K562 (cell line): ENCODE data around the gene MT2A. TPM values are rescaled to one million over a fixed set of nuclear protein-coding genes. Genes with fewer than 3 reads are reported as not detected.

ENCODE experiments used
- ATAC-seq: fragments of 200-7000 bp; cut with Tn5 transposase; 3 replicates; pipeline ENCODE4 v1.9.1; 2020; ENCODE audit warnings: moderate library complexity
- BruUV-seq: library from RNA; stranded (reverse); fragments of 400-500 nt; replicated peaks from 2 replicates; lab custom pipeline; 2021; lab: Mats Ljungman, UMichigan
- CTCF ChIA-PET: fragments of 300-600 bp; formaldehyde crosslinking; extraction: SDS; loops from one replicate; lab custom pipeline; 2021; ENCODE audit warnings: low intra/inter-chr PET ratio; lab: Yijun Ruan, JAX
- POLR2A ChIA-PET: fragments of 300-600, 350-650 bp; sonication (Branson Sonifier 250); formaldehyde crosslinking; extraction: SDS; loops from one replicate; lab custom pipeline; 2021; ENCODE audit warnings: antibody characterized with exemption, inconsistent platforms; lab: Yijun Ruan, JAX
- DNase-seq, 4 experiments: peaks; one replicate each; pipeline versions ENCODE4 v3.0.0 to v3.0.0-alpha.2; 2011 to 2018; ENCODE audit warnings: low spot score in 3 of 4, mixed read lengths in 3 of 4; ENCODE audit errors: extremely low read depth in 1 of 4
- FAIRE-seq: peaks from 2 replicates; lab custom pipeline; 2011; peaks lifted over from hg19 to GRCh38; lab: Jason Lieb, UNC
- H2AFZ ChIP-seq: 2 replicates; pipeline ENCODE4 v1.6.0; 2011; ENCODE audit warnings: low read depth, low read length, control low read depth, inconsistent platforms
- H3K27ac ChIP-seq: fragments of 200-600 bp; 3 replicates; pipeline ENCODE4 v1.8.0; 2011; ENCODE audit warnings: low read depth, mild to moderate bottlenecking, control low read depth, inconsistent platforms, low read length, moderate library complexity, mixed read lengths; ENCODE audit errors: extremely low read depth
- H3K27me3 ChIP-seq, 2 experiments: fragments of 300-600 bp in 1 of 2; 2 replicates in 1 of 2; 3 replicates in 1 of 2; pipeline versions ENCODE4 v1.6.0 to v1.8.0; 2011; ENCODE audit warnings: inconsistent platforms in 2 of 2, low read length in 2 of 2, mild to moderate bottlenecking in 1 of 2, mixed read lengths in 1 of 2, moderate library complexity in 1 of 2; ENCODE audit not compliant: control insufficient read depth in 2 of 2, insufficient read depth in 2 of 2
- H3K36me3 ChIP-seq: fragments of 300-600 bp; 3 replicates; pipeline ENCODE4 v1.8.0; 2011; ENCODE audit warnings: mild to moderate bottlenecking, low read length, inconsistent platforms; ENCODE audit not compliant: control insufficient read depth, insufficient read depth
- H3K4me1 ChIP-seq, 2 experiments: fragments of 200-600 bp in 1 of 2; replicated peaks in 1 of 2; 2 replicates in 1 of 2; 3 replicates in 1 of 2; pipeline versions ENCODE4 v1.5.1 to v1.8.0; 2011; ENCODE audit warnings: inconsistent platforms in 2 of 2, low read length in 2 of 2, mild to moderate bottlenecking in 1 of 2, mixed read lengths in 1 of 2, moderate library complexity in 1 of 2; ENCODE audit not compliant: control insufficient read depth in 2 of 2, insufficient read depth in 2 of 2
- H3K4me2 ChIP-seq: 2 replicates; pipeline ENCODE4 v1.6.1; 2011; ENCODE audit warnings: low read length, control low read depth, inconsistent platforms, mixed read lengths; ENCODE audit not compliant: insufficient read depth
- H3K4me3 ChIP-seq: fragments of 200-600 bp; sonication (generic), shearing (Covaris generic); 2 replicates; pipeline ENCODE4 v1.5.1; 2016; ENCODE audit warnings: control low read depth, inconsistent platforms
- H3K79me2 ChIP-seq: fragments of 200-600 bp; 3 replicates; pipeline ENCODE4 v1.8.0; 2011; ENCODE audit warnings: low read length, inconsistent platforms; ENCODE audit not compliant: control insufficient read depth, insufficient read depth
- H3K9ac ChIP-seq, 2 experiments: 2 replicates each; pipeline versions ENCODE4 v1.6.0 to v1.6.1; 2011; ENCODE audit warnings: low read depth in 2 of 2, low read length in 2 of 2, control low read depth in 1 of 2, inconsistent platforms in 1 of 2, mild to moderate bottlenecking in 1 of 2, mixed read lengths in 1 of 2; ENCODE audit not compliant: insufficient read depth in 1 of 2
- H3K9me1 ChIP-seq: one replicate; pipeline ENCODE4 v1.6.0; 2011; ENCODE audit warnings: inconsistent platforms, mild to moderate bottlenecking, low read length, moderate library complexity; ENCODE audit not compliant: control insufficient read depth, insufficient read depth
- H3K9me3 ChIP-seq: replicated peaks from 2 replicates; pipeline ENCODE4 v1.5.1; 2011; ENCODE audit warnings: low read depth, low read length, inconsistent platforms; ENCODE audit not compliant: control insufficient read depth, insufficient read depth
- H4K20me1 ChIP-seq: replicated peaks from 2 replicates; pipeline ENCODE4 v1.6.1; 2011; ENCODE audit warnings: low read length, inconsistent platforms, mixed read lengths; ENCODE audit not compliant: control insufficient read depth, insufficient read depth
- ADNP ChIP-seq: fragments of 200-800 bp; sonication (Bioruptor generic); IDR thresholded peaks from 2 replicates; pipeline ENCODE4 v1.6.1; 2016; ENCODE audit warnings: missing genetic modification characterization, missing compliant biosample characterization
- ATF2 ChIP-seq: sonication (generic); formaldehyde crosslinking; IDR thresholded peaks from 2 replicates; pipeline ENCODE4 v1.8.1; 2022; ENCODE audit warnings: missing genetic modification reagents
- CREM ChIP-seq: IDR thresholded peaks from 2 replicates; pipeline ENCODE4 v1.6.1; 2014; ENCODE audit warnings: antibody characterized with exemption, low read depth
- ETV1 ChIP-seq: fragments of 450-650 bp; conservative IDR thresholded peaks from 2 replicates; pipeline ENCODE4 v1.6.1; 2016; ENCODE audit warnings: missing genetic modification characterization, control low read depth, low read depth, missing compliant biosample characterization
- FOXA1 ChIP-seq: fragments of 450-650 bp; IDR thresholded peaks from 2 replicates; pipeline ENCODE4 v1.6.1; 2016; ENCODE audit warnings: mild to moderate bottlenecking, borderline replicate concordance
- GTF2F1 ChIP-seq: IDR thresholded peaks from 2 replicates; pipeline ENCODE4 v1.6.1; 2011; ENCODE audit warnings: low read depth, low read length, improper control_type of control experiment
- HNRNPLL ChIP-seq: fragments of 200-400 bp; formaldehyde crosslinking; IDR thresholded peaks from 2 replicates; pipeline ENCODE4 v1.6.1; 2017; ENCODE audit warnings: low read length, low read depth, mild to moderate bottlenecking; ENCODE audit not compliant: poor library complexity, severe bottlenecking
- MAFG ChIP-seq: fragments of 450-650 bp; conservative IDR thresholded peaks from 2 replicates; pipeline ENCODE4 v1.6.1; 2016; ENCODE audit warnings: missing genetic modification characterization, missing compliant biosample characterization
- MAX ChIP-seq: sonication (generic); formaldehyde crosslinking; IDR thresholded peaks from 2 replicates; pipeline ENCODE4 v1.9.0; 2022; ENCODE audit warnings: mild to moderate bottlenecking, missing genetic modification reagents
- NR3C1 ChIP-seq: sonication (generic); formaldehyde crosslinking; IDR thresholded peaks from 2 replicates; pipeline ENCODE4 v1.8.1; 2022; ENCODE audit warnings: missing genetic modification reagents
- PHF20 ChIP-seq: fragments of 450-650 bp; IDR thresholded peaks from 2 replicates; pipeline ENCODE4 v1.6.1; 2018; ENCODE audit not compliant: partially characterized antibody
- RAD21 ChIP-seq, 2 experiments: fragments of 250-450 bp in 1 of 2; fragments of 450-650 bp in 1 of 2; sonication (Bioruptor Pico) in 1 of 2; formaldehyde crosslinking in 1 of 2; IDR thresholded peaks in 1 of 2; conservative IDR thresholded peaks in 1 of 2; 2 replicates each; pipeline versions ENCODE4 v1.4.0 to v1.8.0; 2020 to 2022; ENCODE audit warnings: mild to moderate bottlenecking in 2 of 2, moderate library complexity in 1 of 2
- RNF219 ChIP-seq: fragments of 250-450 bp; sonication (Bioruptor Pico); IDR thresholded peaks from 2 replicates; pipeline ENCODE4 v1.5.0; 2022; ENCODE audit warnings: mild to moderate bottlenecking
- SAFB ChIP-seq: fragments of 200-400 bp; formaldehyde crosslinking; IDR thresholded peaks from 2 replicates; pipeline ENCODE4 v1.6.1; 2017; ENCODE audit warnings: low read depth, low read length, borderline replicate concordance
- SNRNP70 ChIP-seq: fragments of 200-400 bp; formaldehyde crosslinking; optimal IDR thresholded peaks from 2 replicates; pipeline ENCODE3; 2017; ENCODE audit warnings: low read depth, low read length
- ZNF165 ChIP-seq: fragments of 250-450 bp; sonication (Bioruptor Pico); IDR thresholded peaks from 2 replicates; pipeline ENCODE4 v1.4.0; 2020; ENCODE audit warnings: borderline replicate concordance
- ZNF23 ChIP-seq: fragments of 250-450 bp; sonication (Bioruptor Pico); IDR thresholded peaks from 2 replicates; pipeline ENCODE4 v1.4.0; 2020; ENCODE audit warnings: mild to moderate bottlenecking
- ZNF778 ChIP-seq: fragments of 450-650 bp; formaldehyde crosslinking; IDR thresholded peaks from 2 replicates; pipeline ENCODE4 v1.4.0; 2020; ENCODE audit warnings: mild to moderate bottlenecking, moderate library complexity
- WGBS: fragments of 100-300 bp; shearing (Covaris generic); methylation state at CpG from one replicate; pipeline ENCODE4 v1.1.6; 2016; ENCODE audit warnings: low coverage, mixed read lengths; ENCODE audit not compliant: insufficient coverage; ENCODE audit errors: missing lambda C conversion rate; 5-methylcytosine and 5-hydroxymethylcytosine counted together
- in situ Hi-C: fragments of 300-500 bp; cut with MboI; formaldehyde crosslinking; loops from 4 replicates; pipeline ENCODE4 v1.15.0; 2018; ENCODE audit warnings: inconsistent platforms, mixed read lengths
- intact Hi-C: fragments of 100-400 bp; cut with micrococcal nuclease; formaldehyde crosslinking; loops from 2 replicates; pipeline ENCODE4 v1.14.2; 2022
- polyA plus RNA-seq, 8 experiments: library from polyadenylated mRNA; depleted of rRNA in 4 of 8; stranded (reverse) in 5 of 8; unstranded in 3 of 8; fragments of >200 nt; fragmentation: Nextera tagmentation in 2 of 8; fragmentation: Illumina TruSeq in 1 of 8; extraction: Ambion mirVana in 2 of 8; extraction: Trizol in 1 of 8; gene quantifications; 2 replicates each; pipeline versions ENCODE4 v1.2.1 to v1.2.3, GENCODE V29; 2011 to 2014; ENCODE audit warnings: inconsistent platforms in 1 of 8, missing spikeins in 1 of 8
- total RNA-seq, 7 experiments: library from RNA; depleted of rRNA in 6 of 7; stranded (reverse); fragments of >200 nt in 6 of 7; fragmentation: Illumina TruSeq in 2 of 7; extraction: Trizol in 2 of 7; gene quantifications; 2 replicates each; pipeline versions ENCODE4 v1.2.1 to v1.2.3, GENCODE V29; 2011 to 2021; ENCODE audit warnings: low replicate concordance in 1 of 7

Gene MT2A
- total and polyA plus RNA-seq, 9 of the 15 experiments (the other 6 are each of a cell fraction or from before 2014, with no cell fraction given): 2.0 to 16.9 (median 8.5) TPM

GRCh38 chr16:56652600-56652999 lies 44.2 kb downstream of the MT2A start (continued):
- TF ChIP-seq RNF219 (CRISPR knock-in tag): no peak
- no peak for TF ChIP-seq ETV1 (tag)
- no peak for TF ChIP-seq PHF20

GRCh38 chr16:56653218-56653617 lies 44.8 kb downstream of the MT2A start:
- H2AFZ ChIP-seq: no peak overlapping the region
- H3K9me3 ChIP-seq: no peaks in the 10 kb centered on the region
- no peak overlapping the region for H3K4me3 ChIP-seq
- H3K27me3 ChIP-seq: peaks cover 27 to 67% of the 10 kb centered on the region in 2 experiments; a peak in 4 of 5 replicates
- POLR2A ChIA-PET: interaction anchor here (0.7 kb wide), 1 partner anchor 23 kb away, joined by 3 read pairs; no protein-coding TSS in a partner anchor
- H3K9me1 ChIP-seq: no peaks in the 10 kb centered on the region
- no peaks in the 10 kb centered on the region for H3K79me2 ChIP-seq
- in situ Hi-C loops: no loop called here
- no peak for DNase-seq
- no peak overlapping the region for H3K4me2 ChIP-seq
- no peak for ATAC-seq
- no peaks in the 10 kb centered on the region for H4K20me1 ChIP-seq
- intact Hi-C loops: no loop called here
- CTCF ChIA-PET: no interaction called here
- 0% methylated on average over 7 of the region's 7 CpGs for WGBS
- H3K4me1 ChIP-seq: peaks cover 0 to 6% of the 10 kb centered on the region in 2 experiments; a peak in 2 of 5 replicates
- H3K9ac ChIP-seq: no peak overlapping the region
- TF ChIP-seq ZNF165 (no peak), RAD21 (CRISPR knock-in tag; conservative IDR thresholded peaks at IDR 0.05 in 1 of 2, IDR thresholded peaks at IDR 0.05 in 1 of 2) (no peak), ZNF23 (no peak), SNRNP70 (no peak), GTF2F1 (no peak), NR3C1 (no peak), SAFB (no peak), ADNP (tag) (no peak), MAX (no peak), CREM (no peak), FOXA1 (no peak), HNRNPLL (no peak), ATF2 (no peak), MAFG (tag) (no peak), ZNF778 (CRISPR knock-in tag) (no peak)
- BruUV-seq: no TSS peak
- no peak overlapping the region for H3K27ac ChIP-seq
- no peaks in the 10 kb centered on the region for H3K36me3 ChIP-seq
- FAIRE-seq: no peak
